Superior temporal gyrus (tissue), 1 donor: ENCODE measurements around the gene NYAP1.
A peak's percentile ranks its signal among the peaks of the same experiment; 100 is the strongest.
"Not testable (repeated sequence)": the region's sequence is repeated elsewhere in the genome, so short reads cannot be mapped to it uniquely, and the experiment has no call there.

Experiments used
- DNase-seq: peaks from one replicate; pipeline ENCODE4 v3.0.0-alpha.2; 2016; ENCODE audit errors: extremely low spot score

Gene NYAP1

GRCh38 chr7:100483722-100484672, at the start of gene NYAP1:
Gene NYAP1, plus strand, starts transcription at chr7:100483927. Its CDS starts 1,385 bp downstream, at chr7:100485312.
- peak; percentile 22 for DNase-seq

- no peak for DNase-seq
Observed at GRCh38 chr7:100434297-100435144, 49.2 kb upstream of the NYAP1 start.

- DNase-seq, result no peak
Observed at GRCh38 chr7:100435401-100436304, 48.1 kb upstream of the NYAP1 start.

- DNase-seq, result no peak
Observed at GRCh38 chr7:100437150-100438100, 46.3 kb upstream of the NYAP1 start.

- DNase-seq, result no peak
Observed at GRCh38 chr7:100438172-100438571, 45.6 kb upstream of the NYAP1 start.

- DNase-seq, result not testable (repeated sequence)
Observed at GRCh38 chr7:100438731-100439130, 45.0 kb upstream of the NYAP1 start.

- DNase-seq, result not testable (repeated sequence)
Observed at GRCh38 chr7:100439244-100439643, 44.5 kb upstream of the NYAP1 start.

- DNase-seq, result no peak
Observed at GRCh38 chr7:100441641-100442535, 41.8 kb upstream of the NYAP1 start.

- no peak for DNase-seq
Observed at GRCh38 chr7:100443096-100443840, 40.5 kb upstream of the NYAP1 start.

GRCh38 chr7:100444311-100445278, 39.1 kb upstream of the NYAP1 start:
- DNase-seq, result no peak

GRCh38 chr7:100446040-100446439, 37.7 kb upstream of the NYAP1 start:
- DNase-seq, result no peak

GRCh38 chr7:100447363-100447762, 36.4 kb upstream of the NYAP1 start:
- DNase-seq, result not testable (repeated sequence)

- no peak for DNase-seq
Observed at GRCh38 chr7:100449190-100449795, 34.4 kb upstream of the NYAP1 start.

GRCh38 chr7:100452513-100452912, 31.2 kb upstream of the NYAP1 start:
- DNase-seq, result no peak

GRCh38 chr7:100453854-100454253, 29.9 kb upstream of the NYAP1 start:
- DNase-seq, result not testable (repeated sequence)

- no peak for DNase-seq
Observed at GRCh38 chr7:100455206-100455605, 28.5 kb upstream of the NYAP1 start.

- no peak for DNase-seq
Observed at GRCh38 chr7:100456562-100456961, 27.2 kb upstream of the NYAP1 start.
